Gastroesophageal sphincter (tissue), 3 donors: ENCODE data around the gene WBP4.

Experiments used
- EP300 ChIP-seq: sonication (generic); formaldehyde crosslinking; IDR thresholded peaks from one replicate; pipeline ENCODE4 v1.6.1; 2017; ENCODE audit warnings: antibody characterized with exemption, mild to moderate bottlenecking
- POLR2A ChIP-seq, 2 donors: fragments of 450-650 bp; IDR thresholded peaks; one replicate each; pipeline ENCODE4 v1.6.1; 2017; ENCODE audit warnings: antibody characterized with exemption in 2 of 2, mild to moderate bottlenecking in 2 of 2, moderate library complexity in 1 of 2
- TF ChIP-seq, protein P1 (sequence below), 4 experiments: fragments of 200-600 bp in 2 of 4; fragments of 450-650 bp in 2 of 4; sonication (generic) in 1 of 4; IDR thresholded peaks; one replicate each; pipeline ENCODE4 v1.5.1; 2017 to 2019; ENCODE audit warnings: antibody characterized with exemption in 4 of 4, mild to moderate bottlenecking in 2 of 4, moderate library complexity in 2 of 4

- TF ChIP-seq POLR2A (IDR thresholded peaks at IDR 0.05), result no peak
- no peak for TF ChIP-seq EP300
- TF ChIP-seq, protein P1, sequence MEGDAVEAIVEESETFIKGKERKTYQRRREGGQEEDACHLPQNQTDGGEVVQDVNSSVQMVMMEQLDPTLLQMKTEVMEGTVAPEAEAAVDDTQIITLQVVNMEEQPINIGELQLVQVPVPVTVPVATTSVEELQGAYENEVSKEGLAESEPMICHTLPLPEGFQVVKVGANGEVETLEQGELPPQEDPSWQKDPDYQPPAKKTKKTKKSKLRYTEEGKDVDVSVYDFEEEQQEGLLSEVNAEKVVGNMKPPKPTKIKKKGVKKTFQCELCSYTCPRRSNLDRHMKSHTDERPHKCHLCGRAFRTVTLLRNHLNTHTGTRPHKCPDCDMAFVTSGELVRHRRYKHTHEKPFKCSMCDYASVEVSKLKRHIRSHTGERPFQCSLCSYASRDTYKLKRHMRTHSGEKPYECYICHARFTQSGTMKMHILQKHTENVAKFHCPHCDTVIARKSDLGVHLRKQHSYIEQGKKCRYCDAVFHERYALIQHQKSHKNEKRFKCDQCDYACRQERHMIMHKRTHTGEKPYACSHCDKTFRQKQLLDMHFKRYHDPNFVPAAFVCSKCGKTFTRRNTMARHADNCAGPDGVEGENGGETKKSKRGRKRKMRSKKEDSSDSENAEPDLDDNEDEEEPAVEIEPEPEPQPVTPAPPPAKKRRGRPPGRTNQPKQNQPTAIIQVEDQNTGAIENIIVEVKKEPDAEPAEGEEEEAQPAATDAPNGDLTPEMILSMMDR (IDR thresholded peaks at IDR 0.05), result no peak
Observed at GRCh38 chr13:41077475-41077874, 16.2 kb downstream of the WBP4 start.
